ENCODE measurements around the gene U2AF1L4.

U2AF1L4 gene

GRCh38 chr19:35723671-35724070, 21.5 kb downstream of the U2AF1L4 start:
- no peak for DNase-seq

- no peak for DNase-seq
Observed at GRCh38 chr19:35722897-35723296, 22.3 kb downstream of the U2AF1L4 start.

- DNase-seq, result no peak
Observed at GRCh38 chr19:35722461-35722860, 22.8 kb downstream of the U2AF1L4 start.

- no peak for DNase-seq
Observed at GRCh38 chr19:35721374-35721773, 23.8 kb downstream of the U2AF1L4 start.

- DNase-seq, result no peak
Observed at GRCh38 chr19:35720648-35721047, 24.6 kb downstream of the U2AF1L4 start.

- no peak for DNase-seq
Observed at GRCh38 chr19:35720163-35720524, 25.1 kb downstream of the U2AF1L4 start.

GRCh38 chr19:35719402-35720162, 25.6 kb downstream of the U2AF1L4 start:
- DNase-seq, result no peak

- peak; percentile 56 to 68 for DNase-seq
Observed at GRCh38 chr19:35718345-35719041, 26.7 kb downstream of the U2AF1L4 start.

GRCh38 chr19:35717665-35718344, 27.4 kb downstream of the U2AF1L4 start, which contains the start of gene KMT2B:
KMT2B (plus strand) TSS chr19:35718003; CDS start chr19:35718019, 16 bp downstream.
- DNase-seq, result no peak

- DNase-seq, result peak; percentile 95 to 98
Observed at GRCh38 chr19:35716801-35717664, 28.2 kb downstream of the U2AF1L4 start.

- peak in 1 of 2 experiments; percentile 22 for DNase-seq
Observed at GRCh38 chr19:35715981-35716800, 29.0 kb downstream of the U2AF1L4 start.

- DNase-seq, result no peak
Observed at GRCh38 chr19:35715355-35715809, 29.8 kb downstream of the U2AF1L4 start.

- DNase-seq, result no peak
Observed at GRCh38 chr19:35714601-35715354, 30.4 kb downstream of the U2AF1L4 start.

GRCh38 chr19:35713904-35714495, 31.2 kb downstream of the U2AF1L4 start:
- DNase-seq, result no peak

GRCh38 chr19:35713506-35713850, 31.7 kb downstream of the U2AF1L4 start:
- DNase-seq, result no peak

GRCh38 chr19:35712567-35713505, 32.4 kb downstream of the U2AF1L4 start:
- DNase-seq, result peak; percentile 60 to 70

- peak; percentile 49 to 70 for DNase-seq
Observed at GRCh38 chr19:35710784-35711723, 34.2 kb downstream of the U2AF1L4 start.

GRCh38 chr19:35708391-35708790, 36.8 kb downstream of the U2AF1L4 start:
- no peak for DNase-seq
